CD4-positive, alpha-beta T cell treated with Interleukin-4 for 1 hour (primary cell): Measurements from ENCODE around the gene CTU2.

Experiments used
- DNase-seq, 2 donors: peaks; one replicate each; pipeline ENCODE4 v3.0.0-alpha.2; 2020 to 2022

CTU2 gene

GRCh38 chr16:88697831-88698615, 8.3 kb upstream of the CTU2 start:
- DNase-seq: peak in 1 of 2 donors; percentile 30

GRCh38 chr16:88698646-88699045, 7.7 kb upstream of the CTU2 start:
- DNase-seq: no peak

GRCh38 chr16:88699180-88699579, 7.1 kb upstream of the CTU2 start:
- no peak for DNase-seq

GRCh38 chr16:88700322-88700635, 6.0 kb upstream of the CTU2 start:
- DNase-seq: no peak

GRCh38 chr16:88700636-88701482, 5.4 kb upstream of the CTU2 start:
- peak; percentile 94 for DNase-seq

- peak in 1 of 2 donors; percentile 19 for DNase-seq
Observed at GRCh38 chr16:88701581-88702370, 4.5 kb upstream of the CTU2 start.

GRCh38 chr16:88702371-88703210, 3.7 kb upstream of the CTU2 start:
- DNase-seq: peak in 1 of 2 donors; percentile 21

- DNase-seq: peak; percentile 67 to 74
Observed at GRCh38 chr16:88703486-88704309, 2.6 kb upstream of the CTU2 start.

- peak; percentile 37 to 39 for DNase-seq
Observed at GRCh38 chr16:88705076-88705684, 1.1 kb upstream of the CTU2 start.

GRCh38 chr16:88705801-88706228, 488 bp upstream of the CTU2 start:
- DNase-seq: peak in 1 of 2 donors; percentile 10

- DNase-seq: peak in 1 of 2 donors; percentile 11
Observed at GRCh38 chr16:88706965-88707826, 893 bp downstream of the CTU2 start.

GRCh38 chr16:88710556-88710955, 4.3 kb downstream of the CTU2 start:
- no peak for DNase-seq

GRCh38 chr16:88711750-88712340, 5.5 kb downstream of the CTU2 start:
- DNase-seq: no peak

GRCh38 chr16:88712362-88712979, 6.2 kb downstream of the CTU2 start:
- DNase-seq: no peak

- no peak for DNase-seq
Observed at GRCh38 chr16:88713054-88713453, 6.8 kb downstream of the CTU2 start.

GRCh38 chr16:88713568-88714419, 7.5 kb downstream of the CTU2 start:
- DNase-seq: no peak

- no peak for DNase-seq
Observed at GRCh38 chr16:88714420-88715302, 8.4 kb downstream of the CTU2 start.
